NCI-H2107 treated with DMSO at 0.1 percent for 48 hours (cell line): Measurements from ENCODE around the gene CNP.
A peak's percentile ranks its signal among the peaks of the same experiment; 100 is the strongest.

Experiments
- DNase-seq: peaks from one replicate; lab custom pipeline; 2025; ENCODE audit not compliant: unreplicated experiment; lab: John Stamatoyannopoulos, UW

Gene CNP

DNA sequence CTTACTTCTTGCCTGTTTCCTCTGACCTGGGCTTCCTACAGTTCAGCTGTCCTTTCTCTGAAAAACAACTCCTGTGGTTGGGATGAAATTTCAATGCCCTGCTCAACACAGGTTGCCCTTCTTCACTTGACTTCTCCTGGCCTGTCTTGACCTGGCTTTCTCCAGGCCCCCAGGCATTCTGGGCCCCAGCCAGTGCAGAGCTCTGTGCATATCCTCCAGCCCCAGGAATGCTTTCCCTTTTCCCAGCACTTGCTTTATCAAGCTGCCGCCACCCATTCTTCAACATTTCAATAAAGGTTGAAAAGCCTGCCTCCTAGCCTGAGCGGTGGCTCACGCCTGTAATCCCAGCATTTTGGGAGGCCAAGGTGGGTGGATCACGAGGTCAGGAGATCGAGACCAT lies 25.4 kb upstream of the CNP start:
- DNase-seq: no peak

DNA sequence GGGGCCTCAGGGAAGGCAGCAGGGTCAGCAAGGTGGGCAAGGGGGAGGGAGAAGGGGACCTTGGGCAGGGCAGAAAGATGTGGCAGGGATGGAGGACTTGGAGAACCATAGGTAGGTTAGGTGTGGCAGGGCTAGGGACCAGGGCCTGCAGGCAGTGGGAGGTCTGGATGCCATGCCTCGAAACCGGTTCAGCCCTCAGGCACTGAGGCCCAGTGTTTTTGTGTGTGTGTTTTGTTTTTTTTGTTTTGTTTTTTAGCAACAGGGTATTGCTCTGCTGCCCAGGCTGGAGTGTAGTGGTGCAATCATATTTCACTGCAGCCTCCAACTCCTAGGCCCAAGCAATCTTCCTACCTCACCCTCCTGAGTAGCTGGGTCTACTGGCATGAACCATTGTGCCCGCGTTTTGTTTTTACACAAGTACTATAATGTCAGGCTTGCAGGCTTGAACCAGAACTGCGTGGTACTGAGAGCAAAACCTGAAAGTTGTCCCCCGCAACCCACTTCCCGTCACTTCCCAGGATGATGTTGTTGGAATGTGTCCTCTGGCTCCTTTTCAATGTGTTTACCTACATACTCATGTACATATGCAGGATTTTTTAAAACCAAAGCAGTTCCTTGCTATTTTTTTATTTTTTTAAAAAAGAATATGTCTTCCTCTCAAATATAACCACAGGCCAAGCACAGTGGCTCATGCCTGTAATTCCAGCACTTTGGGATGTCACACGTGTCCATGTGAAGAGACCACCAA lies 23.8 kb upstream of the CNP start:
- no peak for DNase-seq

DNA sequence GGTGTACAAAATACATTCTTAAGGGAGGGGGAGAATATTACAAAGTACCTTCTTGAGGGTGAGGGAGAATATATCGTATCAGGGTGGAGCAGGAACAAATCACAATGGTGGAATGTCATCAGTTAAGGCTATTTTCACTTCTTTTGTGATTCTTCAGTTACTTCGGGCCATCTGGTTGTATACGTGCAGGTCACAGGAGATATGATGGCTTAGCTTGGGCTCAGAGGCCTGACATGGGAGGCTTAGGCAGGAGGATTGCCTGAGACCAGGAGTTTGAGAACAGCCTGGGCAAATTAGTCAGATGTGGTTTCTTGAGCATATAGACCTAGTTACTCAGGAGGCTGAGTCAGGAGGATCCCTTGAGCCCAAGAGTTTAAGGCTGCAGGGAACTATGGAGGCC lies 23.1 kb upstream of the CNP start:
- DNase-seq: no peak

DNA sequence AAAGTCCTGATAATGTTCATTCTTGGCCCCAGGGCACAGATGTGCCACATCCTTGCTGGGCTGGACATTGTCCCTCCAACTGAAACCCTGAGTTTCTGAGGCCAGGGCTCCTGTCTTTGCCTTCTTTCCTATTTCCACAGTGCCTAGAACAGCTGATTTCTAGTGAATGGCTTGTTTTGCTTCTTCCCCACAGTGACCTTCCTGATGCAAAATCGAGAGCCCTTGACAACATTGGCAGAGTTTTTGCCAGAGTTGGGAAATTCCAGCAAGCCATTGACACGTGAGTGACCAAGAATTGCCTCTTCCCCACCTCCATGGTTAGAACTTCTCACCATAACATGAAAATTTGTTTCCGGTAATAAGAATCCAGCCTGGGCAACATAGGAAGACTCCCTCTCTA lies 21.7 kb upstream of the CNP start:
- DNase-seq: no peak

DNA sequence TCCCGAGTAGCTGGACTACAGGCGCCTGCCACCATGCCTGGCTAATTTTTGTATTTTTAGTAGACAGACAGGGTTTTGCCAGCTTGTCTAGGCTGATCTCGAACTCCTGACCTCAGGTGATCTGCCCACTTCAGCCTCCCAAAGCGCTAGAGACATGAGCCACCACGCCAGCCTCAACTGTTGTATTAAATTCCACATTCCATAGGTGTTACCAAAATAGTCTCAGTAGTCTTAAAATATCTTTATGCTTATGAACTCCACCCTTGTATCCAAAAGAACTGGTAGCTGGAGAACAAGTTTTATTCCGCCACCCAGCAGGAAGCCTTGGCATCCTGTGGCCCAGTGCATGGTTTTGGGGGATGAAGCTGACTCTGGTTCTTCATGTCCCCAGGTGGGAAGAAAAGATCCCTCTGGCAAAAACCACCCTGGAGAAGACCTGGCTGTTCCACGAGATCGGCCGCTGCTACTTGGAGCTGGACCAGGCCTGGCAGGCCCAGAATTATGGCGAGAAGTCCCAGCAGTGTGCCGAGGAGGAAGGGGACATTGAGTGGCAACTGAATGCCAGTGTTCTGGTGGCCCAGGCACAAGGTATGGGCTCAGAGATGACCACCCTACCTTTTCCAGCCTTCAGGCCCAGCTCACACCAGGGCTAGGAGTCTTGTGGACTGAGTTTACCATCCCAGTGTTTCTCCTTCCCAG lies 17.7 kb upstream of the CNP start:
- no peak for DNase-seq

DNA sequence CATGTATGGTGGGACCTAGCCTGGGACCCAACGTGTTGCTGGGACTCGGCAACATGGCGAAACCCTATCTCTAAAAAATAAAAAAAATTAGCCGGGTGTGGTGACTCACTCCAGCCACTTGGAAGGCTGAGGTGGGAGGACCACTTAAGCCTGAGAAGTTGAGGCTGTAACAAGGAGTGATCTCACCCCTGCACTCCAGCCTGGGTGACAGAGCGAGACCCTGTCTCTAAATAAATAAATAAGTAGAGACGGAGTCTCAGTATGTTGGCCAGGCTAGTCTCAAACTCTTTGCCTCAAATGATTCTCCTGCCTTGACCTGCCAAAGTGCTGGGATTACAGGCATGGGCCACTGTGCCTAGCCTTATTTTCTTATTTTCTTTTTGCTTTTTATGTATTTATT lies 10.1 kb upstream of the CNP start:
- no peak for DNase-seq

DNA sequence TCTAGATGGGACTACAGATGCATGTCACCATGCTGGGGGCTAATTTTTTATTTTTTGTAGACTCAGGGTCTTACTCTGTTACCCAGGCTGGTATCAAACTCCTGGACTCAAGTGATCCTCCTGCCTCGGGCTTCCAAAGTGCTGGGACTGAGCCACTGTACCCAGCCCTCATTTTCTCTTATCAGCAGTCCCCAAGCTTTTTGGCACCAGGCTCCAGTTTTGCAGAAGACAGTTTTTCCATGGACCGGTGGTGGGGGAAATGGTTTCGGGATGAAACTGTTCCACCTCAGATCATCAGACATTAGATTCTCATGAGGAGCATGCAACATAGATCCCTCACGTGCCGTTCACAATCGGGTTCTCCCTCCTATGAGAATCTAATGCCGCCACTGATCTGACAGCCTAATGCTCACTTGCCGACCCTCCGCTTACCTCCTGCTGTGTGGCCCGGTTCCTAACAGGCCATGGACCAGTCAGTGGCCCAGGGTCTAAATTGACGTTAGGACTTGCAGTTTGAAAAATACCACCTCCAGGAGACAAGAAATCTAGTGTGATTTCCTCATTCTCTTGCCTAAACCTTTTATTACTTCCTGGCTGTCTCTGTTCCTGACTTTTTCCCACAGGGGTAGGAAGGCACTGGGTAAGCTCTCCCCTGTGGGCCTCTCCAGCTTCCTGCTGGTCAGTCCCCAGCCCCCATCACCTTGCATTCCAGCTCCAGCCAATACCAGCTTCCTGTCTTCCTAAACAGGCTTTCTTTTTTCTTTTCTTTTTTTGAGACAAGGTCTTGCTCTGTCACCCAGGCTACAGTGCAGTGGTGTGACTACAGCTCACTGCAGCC lies 9.3 kb upstream of the CNP start:
- DNase-seq: no peak

DNA sequence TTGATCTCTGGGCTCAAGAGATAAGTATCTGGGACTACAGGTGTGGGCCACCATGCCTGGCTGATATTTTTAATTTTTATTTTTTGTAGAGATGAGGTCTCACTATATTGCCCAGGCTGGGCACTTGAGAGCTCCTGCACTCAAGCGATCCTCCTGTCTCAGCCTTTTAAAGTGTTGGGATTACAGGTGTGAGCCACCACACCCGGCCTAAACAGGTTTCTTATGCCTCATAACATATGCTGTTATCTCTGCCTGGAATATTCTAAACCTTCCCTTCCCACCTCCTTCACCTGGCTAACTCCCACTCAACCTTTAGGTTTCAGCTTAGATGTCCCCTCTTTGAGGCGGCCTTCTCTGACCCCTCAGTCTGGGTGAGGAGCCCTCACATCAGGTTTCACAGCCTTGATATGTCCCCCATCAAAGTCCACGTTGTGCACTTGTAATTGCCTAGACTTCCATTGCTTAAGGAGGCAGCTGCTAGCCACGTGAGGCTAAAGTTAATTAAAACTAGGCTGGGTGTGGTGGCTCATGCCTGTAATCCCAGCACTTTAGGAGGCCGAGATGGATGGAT lies 8.6 kb upstream of the CNP start:
- no peak for DNase-seq

DNA sequence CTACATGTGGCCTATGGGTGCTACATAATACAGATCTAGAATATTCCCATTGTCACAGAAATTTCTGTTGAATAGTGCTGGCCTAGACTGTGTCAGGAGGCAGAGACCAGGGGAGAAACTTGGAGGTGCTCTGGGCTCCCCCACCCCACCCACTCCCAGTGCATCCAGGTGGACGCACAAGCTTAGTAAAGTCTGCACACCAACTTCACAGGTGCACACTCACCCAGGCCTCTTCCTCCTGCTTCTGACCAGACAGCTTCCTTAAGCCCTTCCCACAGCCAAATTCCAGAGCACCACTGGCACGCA lies 7.6 kb upstream of the CNP start:
- no peak for DNase-seq

DNA sequence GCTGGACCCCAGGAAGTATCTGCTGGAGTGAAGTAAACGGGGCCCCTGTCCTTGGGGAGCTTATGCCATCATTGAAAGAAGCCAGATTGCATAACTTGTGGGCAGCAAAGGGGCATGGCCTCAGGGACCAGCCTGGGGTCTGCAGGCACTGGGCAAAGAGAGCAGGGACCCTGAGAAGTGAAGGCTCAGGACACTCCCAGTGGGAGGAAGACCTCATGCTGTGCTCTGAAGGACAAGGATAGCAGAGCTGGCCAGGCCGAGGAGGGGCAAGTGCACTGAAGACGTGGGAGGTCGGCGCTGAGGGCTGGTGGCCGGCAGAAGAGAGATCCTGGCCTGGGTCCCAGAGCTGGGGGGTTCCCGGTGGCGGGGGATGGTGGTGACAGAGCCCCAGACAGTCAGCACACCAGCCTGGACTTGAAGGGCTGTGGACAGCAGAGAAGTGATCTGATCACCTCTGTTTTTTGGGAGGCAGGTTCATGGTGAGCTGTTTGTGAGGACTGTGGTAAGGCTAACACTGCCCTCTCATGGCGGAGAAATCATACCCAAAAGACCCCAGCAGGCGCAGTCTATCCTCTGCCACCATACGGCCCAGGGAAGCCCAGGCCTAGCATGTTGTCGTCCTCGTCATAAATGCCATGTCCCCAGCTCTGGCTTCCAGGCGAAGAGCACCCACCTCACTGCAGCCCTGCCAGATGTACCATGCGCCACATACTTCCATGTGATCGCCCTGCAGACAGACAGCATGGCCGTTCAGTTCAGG lies 7.1 kb upstream of the CNP start:
- DNase-seq: peak; percentile 5

DNA sequence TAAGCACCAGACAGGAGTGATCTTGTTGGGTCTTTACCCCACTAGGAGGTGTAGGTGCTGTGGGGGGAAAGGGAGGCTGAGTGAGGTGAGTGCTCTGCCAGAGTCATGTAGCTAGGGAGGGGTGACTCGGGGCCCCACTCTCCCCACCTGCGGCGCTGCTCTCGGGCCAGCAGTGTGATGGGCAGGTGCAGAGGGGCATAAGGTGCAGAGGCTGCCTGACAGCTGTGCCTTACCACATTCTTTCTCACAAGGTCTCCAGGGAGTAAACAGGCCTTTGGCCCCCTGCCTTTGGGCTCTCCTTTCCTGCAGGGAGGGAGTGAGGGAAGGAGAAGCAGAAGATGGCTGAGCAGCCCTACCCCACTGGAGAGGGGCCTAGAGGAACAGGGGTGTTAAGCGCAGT lies 4.5 kb upstream of the CNP start:
- DNase-seq: peak; percentile 48

DNA sequence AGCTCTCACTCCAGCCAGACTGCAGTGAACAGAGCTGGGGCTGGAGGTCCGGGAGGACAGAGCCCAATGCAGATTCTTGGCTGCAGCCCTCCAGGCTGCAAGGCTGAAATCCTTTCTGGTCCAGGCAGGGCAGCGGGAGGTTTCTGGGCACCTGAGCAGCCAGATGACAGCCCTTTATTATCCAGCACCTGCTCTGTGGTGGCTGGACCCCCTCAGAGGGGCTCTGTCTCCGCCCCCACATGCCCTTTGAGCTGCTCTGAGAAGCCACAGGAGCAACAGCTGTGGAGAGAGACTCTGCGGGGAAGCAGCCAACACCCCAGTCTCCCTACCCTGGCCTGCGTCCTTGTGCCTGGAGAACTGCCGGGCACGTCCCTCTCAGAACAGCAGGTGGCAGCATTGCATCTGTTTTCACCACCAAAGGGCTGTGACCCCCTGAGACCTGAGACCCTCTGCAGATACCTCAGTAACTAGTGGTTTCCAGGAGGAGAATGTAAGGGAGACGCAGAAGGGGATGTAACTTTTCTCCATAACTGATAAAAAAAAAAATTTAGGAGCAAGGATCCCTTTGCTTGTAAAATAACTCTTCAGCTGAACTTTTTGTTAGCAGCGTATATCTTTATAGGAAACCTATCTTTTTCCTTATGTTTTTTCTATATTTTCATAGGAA lies 3.7 kb upstream of the CNP start:
- peak; percentile 79 for DNase-seq

DNA sequence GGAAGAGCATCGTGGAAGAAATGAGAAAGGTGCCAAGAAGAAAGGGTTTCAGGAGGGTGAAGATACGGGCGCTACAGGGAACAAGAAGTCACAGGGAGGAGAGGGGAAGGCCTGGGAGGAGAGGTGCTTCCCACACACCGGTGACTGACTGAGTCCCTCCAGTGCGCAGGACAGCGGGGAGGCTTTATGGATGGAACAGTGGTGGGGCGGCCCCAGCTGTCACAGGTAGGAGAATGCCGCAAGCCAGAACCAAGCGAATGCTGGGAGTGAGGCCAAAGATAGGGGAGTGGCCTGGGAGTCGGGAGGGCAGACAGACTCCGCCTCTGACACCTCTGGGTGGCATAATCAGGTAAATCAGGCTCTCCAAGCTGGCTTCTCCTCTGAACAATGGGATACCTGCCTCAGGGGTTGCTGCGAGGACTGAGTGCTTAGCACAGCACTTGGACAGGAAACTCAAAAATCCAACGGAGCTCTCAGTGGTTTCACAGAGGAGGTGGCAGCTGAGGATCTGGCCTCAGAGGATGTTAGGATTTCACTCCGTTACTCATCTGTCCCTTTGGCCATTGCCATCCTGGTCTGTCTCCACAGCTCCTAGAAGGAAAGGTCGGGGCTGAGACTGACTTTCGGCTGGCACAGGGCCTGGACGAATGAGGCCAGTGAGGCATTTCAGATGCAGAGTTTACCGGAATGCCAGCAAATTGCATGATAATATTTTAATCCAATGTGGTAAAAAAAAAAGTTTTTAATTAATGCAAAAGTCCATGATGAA lies 717 bp upstream of the CNP start:
- peak; percentile 97 for DNase-seq

DNA sequence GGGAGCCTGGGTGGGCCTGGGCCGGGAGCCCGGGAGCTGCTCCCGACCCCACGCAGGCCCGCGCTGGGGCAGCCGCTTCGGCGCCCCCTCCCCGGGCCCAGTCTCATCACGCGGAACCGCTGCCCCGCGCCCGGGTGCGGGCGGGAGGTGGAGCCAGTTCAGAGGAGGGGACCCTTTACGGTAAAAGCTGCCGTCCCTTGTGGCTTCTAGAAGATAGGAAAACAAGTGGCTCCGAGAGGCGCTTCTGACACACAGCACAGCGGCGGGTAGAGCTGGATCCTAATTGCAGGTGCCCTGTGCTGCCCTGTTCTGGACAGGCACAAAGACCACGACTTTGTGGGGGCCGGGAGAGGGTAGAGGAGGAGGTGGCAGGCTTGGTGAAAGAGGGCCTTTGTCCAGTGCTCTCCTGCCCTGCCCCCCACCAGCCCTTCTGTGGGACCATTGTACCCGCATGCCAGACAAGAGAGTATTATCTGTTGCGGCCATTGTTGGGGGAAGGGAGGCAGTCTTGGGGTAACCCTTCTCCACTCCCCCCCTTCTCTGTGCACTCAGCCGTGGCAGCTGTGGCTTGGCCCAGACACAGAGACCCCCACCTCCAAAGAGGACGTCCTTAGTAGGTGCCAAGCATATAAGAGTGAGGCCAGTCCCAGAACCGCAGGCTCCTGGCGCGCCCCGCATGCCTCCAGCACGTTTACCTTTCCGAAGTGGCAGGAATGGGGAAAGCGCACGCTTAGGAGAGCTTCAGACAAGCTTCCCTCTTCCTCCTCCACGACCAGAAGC lies 736 bp downstream of the CNP start:
- no peak for DNase-seq

DNA sequence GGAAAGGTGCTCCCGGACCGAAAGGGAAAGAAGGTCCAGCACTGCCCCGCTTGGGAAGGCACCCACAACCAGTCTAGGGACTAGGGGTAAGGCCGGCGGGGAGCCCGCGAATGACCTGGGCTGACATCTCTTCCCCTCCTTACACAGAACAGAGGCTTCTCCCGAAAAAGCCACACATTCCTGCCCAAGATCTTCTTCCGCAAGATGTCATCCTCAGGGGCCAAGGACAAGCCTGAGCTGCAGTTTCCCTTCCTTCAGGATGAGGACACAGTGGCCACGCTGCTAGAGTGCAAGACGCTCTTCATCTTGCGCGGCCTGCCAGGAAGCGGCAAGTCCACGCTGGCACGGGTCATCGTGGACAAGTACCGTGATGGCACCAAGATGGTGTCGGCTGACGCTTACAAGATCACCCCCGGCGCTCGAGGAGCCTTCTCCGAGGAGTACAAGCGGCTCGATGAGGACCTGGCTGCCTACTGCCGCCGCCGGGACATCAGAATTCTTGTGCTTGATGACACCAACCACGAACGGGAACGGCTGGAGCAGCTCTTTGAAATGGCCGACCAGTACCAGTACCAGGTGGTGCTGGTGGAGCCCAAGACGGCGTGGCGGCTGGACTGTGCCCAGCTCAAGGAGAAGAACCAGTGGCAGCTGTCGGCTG lies 1.5 kb downstream of the CNP start:
- no peak for DNase-seq

DNA sequence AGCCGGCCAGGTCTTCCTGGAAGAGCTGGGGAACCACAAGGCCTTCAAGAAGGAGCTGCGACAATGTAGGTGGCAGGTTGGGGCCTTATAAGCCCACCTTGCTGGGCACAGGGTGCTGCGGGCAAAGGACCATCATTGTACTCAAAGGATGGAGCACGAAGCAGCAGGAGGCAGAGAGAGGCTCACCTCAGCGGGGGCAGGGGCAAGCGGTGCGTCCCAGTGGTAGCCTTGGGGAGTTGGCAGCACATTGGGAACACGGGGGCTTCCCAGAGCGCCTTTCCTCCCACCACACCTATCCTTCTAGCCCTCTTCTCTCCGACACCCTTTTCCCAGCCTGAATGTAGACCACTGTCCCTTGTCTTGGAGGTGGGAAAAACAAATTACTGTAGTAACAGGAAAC lies 2.1 kb downstream of the CNP start:
- no peak for DNase-seq

DNA sequence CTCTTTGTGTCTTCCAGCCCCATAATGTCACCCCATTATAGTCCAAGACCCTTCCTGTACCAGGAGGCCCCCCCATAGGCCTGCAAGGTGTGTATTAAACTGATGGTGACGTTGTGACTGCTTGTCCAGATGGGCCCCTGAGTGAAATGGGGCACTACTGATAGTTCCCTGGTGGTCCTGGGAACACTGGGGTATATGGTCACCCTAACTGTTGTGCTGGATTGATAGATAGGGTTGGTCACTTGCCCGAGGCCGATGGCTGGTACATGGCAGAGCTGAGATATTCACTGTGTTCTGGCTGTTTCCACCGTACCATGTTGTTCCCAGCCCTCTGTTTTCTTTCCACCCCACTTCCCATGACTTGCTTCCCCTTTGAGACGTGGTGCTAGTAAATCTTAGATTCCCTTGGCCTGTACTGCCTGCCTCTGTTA lies 4.3 kb downstream of the CNP start:
- no peak for DNase-seq

DNA sequence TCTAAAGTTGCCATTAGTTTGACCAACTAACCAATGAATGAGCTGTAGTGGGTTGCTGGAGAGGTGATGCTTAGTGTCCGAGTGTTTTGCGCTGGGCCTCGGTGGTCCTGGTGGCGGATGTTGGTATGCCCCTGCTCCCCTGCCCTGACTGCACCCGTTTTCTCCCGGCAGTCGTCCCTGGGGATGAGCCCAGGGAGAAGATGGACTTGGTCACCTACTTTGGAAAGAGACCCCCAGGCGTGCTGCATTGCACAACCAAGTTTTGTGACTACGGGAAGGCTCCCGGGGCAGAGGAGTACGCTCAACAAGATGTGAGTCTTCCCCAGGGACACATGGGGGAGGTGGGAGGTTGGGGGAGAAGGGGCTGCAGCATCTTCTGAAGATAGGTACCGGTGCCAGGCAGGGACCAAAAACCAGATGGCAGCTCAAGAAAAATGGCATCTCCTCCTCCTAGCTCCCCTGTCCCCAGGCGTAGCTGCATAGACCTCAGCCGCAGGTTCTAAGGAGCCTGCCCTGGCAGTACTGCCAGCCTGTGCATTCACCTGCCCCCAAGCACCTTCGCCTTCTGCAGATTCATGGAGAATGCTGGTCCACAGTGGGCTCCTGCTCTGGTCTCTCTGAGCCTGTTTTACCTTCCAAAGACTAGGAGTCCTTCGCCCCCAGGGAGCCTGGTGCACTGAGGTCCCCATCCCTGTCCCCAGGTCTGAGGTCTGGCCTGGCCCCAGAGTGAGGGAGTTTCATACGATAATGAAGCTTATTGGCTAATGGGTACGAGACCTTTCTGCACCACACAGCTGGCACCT lies 5.3 kb downstream of the CNP start:
- no peak for DNase-seq
